Measurements from ENCODE around the gene KRT84. TPM values are rescaled to one million over a fixed set of nuclear protein-coding genes. Genes with fewer than 3 reads are reported as not detected.

Gene KRT84
- total RNA-seq, 1 experiment from 2014 or later, result not detected

DNA sequence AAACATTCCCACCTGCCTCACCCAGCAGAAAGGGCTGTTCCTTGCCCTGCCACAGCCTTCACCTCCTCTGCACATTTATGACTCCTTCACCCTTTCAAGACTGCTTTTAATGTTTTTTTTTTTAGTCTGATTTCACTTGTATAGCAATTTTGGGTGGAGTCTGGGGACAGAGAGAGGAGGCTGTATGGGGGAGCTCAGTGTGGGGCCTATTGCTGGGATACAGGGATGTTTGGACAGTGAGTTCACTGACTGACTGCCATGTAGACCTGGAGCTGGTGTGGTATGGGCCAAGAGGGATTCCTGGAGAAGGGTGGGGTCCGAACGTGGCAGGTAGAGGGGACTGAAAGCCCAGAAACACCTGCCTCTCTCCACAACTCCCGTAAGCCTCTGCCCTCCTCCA lies 16.2 kb downstream of the KRT84 start:
- TF ChIP-seq CTCF (IDR thresholded peaks at IDR 0.05; ENCODE audit: insufficient read depth in 1 of 2, low read depth in 1 of 2, low read length in 1 of 2, severe bottlenecking in 1 of 2, unreplicated experiment in 1 of 2), result no peak
- no peaks in the 10 kb centered on the region for H3K27me3 ChIP-seq (replicated peaks; ENCODE audit: control insufficient read depth, insufficient read depth, low read length)
- H3K4me1 ChIP-seq, result no peaks in the 10 kb centered on the region
- BruUV-seq (replicated peaks), result no TSS peak
- no peaks in the 10 kb centered on the region for H3K36me3 ChIP-seq (ENCODE audit: control insufficient read depth, insufficient read depth, low read length)
- Mint-ChIP-seq H3K4me1 (ENCODE audit: low read depth, unreplicated experiment) (peaks cover 8% of the 10 kb centered on the region), H3K27me3 (ENCODE audit: insufficient read depth, unreplicated experiment) (no peaks in the 10 kb centered on the region), H3K27ac (ENCODE audit: unreplicated experiment) (no peak overlapping the region), H3K4me3 (ENCODE audit: unreplicated experiment) (no peak overlapping the region), H3K36me3 (ENCODE audit: insufficient read depth, unreplicated experiment) (no peaks in the 10 kb centered on the region), H3K9me3 (ENCODE audit: unreplicated experiment) (no peaks in the 10 kb centered on the region)
- ChIA-PET CTCF (interaction anchor here (0.8 to 0.9 kb wide), 2 partner anchors 24 to 214 kb away, joined by 3 read pairs; no protein-coding TSS in a partner anchor), POLR2A (no interaction called here)
- no peak for DNase-seq
- intact Hi-C loops (cut with micrococcal nuclease; ENCODE audit: unreplicated experiment), result no loop called here
- no peak overlapping the region for H3K4me3 ChIP-seq (ENCODE audit: low read depth, low read length)
- no peaks in the 10 kb centered on the region for H3K9me3 ChIP-seq

GRCh38 chr12:52368508-52368907 lies 16.9 kb downstream of the KRT84 start:
- Mint-ChIP-seq H3K4me3 (ENCODE audit: unreplicated experiment) (no peak overlapping the region), H3K9me3 (ENCODE audit: unreplicated experiment) (no peaks in the 10 kb centered on the region), H3K27me3 (ENCODE audit: insufficient read depth, unreplicated experiment) (no peaks in the 10 kb centered on the region), H3K27ac (ENCODE audit: unreplicated experiment) (no peak overlapping the region), H3K4me1 (ENCODE audit: low read depth, unreplicated experiment) (peaks cover 8% of the 10 kb centered on the region), H3K36me3 (ENCODE audit: insufficient read depth, unreplicated experiment) (no peaks in the 10 kb centered on the region)
- TF ChIP-seq CTCF (IDR thresholded peaks at IDR 0.05; ENCODE audit: insufficient read depth in 1 of 2, low read depth in 1 of 2, low read length in 1 of 2, severe bottlenecking in 1 of 2, unreplicated experiment in 1 of 2), result no peak
- no peaks in the 10 kb centered on the region for H3K27me3 ChIP-seq (replicated peaks; ENCODE audit: control insufficient read depth, insufficient read depth, low read length)
- DNase-seq, result no peak
- H3K4me3 ChIP-seq (ENCODE audit: low read depth, low read length), result no peak overlapping the region
- H3K9me3 ChIP-seq, result no peaks in the 10 kb centered on the region
- no peaks in the 10 kb centered on the region for H3K4me1 ChIP-seq
- ChIA-PET CTCF (interaction anchor here (0.8 to 1.7 kb wide), 4 partner anchors 24 to 213 kb away, joined by 3 to 6 read pairs (median 3); no protein-coding TSS in a partner anchor), POLR2A (no interaction called here)
- intact Hi-C loops (cut with micrococcal nuclease; ENCODE audit: unreplicated experiment), result no loop called here
- BruUV-seq (replicated peaks), result no TSS peak
- no peaks in the 10 kb centered on the region for H3K36me3 ChIP-seq (ENCODE audit: control insufficient read depth, insufficient read depth, low read length)

DNA sequence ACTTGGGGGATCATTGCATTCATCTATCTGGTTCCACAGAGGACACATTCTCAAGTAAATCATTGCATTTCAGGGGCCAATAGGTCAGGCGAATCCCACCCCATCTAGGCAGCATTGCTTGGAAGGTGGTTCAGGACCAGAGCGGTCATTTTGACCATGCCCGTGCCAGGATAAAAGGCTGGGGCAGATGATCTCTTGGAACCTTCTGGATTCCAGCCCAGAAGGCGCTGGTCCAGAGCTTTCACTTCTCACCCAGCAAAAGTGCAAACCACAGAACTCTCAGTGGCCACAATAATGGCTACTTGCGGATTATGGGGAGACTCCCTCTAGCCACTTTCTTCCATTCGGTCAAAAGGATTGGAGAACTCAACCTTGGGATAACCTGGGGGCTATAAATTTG lies 17.6 kb downstream of the KRT84 start:
- intact Hi-C loops (cut with micrococcal nuclease; ENCODE audit: unreplicated experiment), result no loop called here
- no peaks in the 10 kb centered on the region for H3K9me3 Mint-ChIP-seq (ENCODE audit: unreplicated experiment)
- DNase-seq, result no peak
- no peak for TF ChIP-seq CTCF (IDR thresholded peaks at IDR 0.05; ENCODE audit: insufficient read depth in 1 of 2, low read depth in 1 of 2, low read length in 1 of 2, severe bottlenecking in 1 of 2, unreplicated experiment in 1 of 2)
- no peak overlapping the region for H3K27ac Mint-ChIP-seq (ENCODE audit: unreplicated experiment)
- no peaks in the 10 kb centered on the region for H3K36me3 Mint-ChIP-seq (ENCODE audit: insufficient read depth, unreplicated experiment)
- H3K27me3 ChIP-seq (replicated peaks; ENCODE audit: control insufficient read depth, insufficient read depth, low read length), result no peaks in the 10 kb centered on the region
- no peak overlapping the region for H3K4me3 Mint-ChIP-seq (ENCODE audit: unreplicated experiment)
- H3K4me1 Mint-ChIP-seq (ENCODE audit: low read depth, unreplicated experiment), result peaks cover 8% of the 10 kb centered on the region
- H3K4me1 ChIP-seq, result no peaks in the 10 kb centered on the region
- H3K4me3 ChIP-seq (ENCODE audit: low read depth, low read length), result no peak overlapping the region
- no peaks in the 10 kb centered on the region for H3K9me3 ChIP-seq
- CTCF ChIA-PET, result interaction anchor here (1.2 to 1.7 kb wide), 2 partner anchors 28 to 211 kb away, joined by 3 to 6 read pairs; no protein-coding TSS in a partner anchor
- H3K27me3 Mint-ChIP-seq (ENCODE audit: insufficient read depth, unreplicated experiment), result no peaks in the 10 kb centered on the region
- no peaks in the 10 kb centered on the region for H3K36me3 ChIP-seq (ENCODE audit: control insufficient read depth, insufficient read depth, low read length)
- POLR2A ChIA-PET, result no interaction called here
- BruUV-seq (replicated peaks), result no TSS peak
